Lung (tissue), 12 donors: Measurements from ENCODE around the gene MDFIC2. TPM values are rescaled to one million over a fixed set of nuclear protein-coding genes. Genes with fewer than 3 reads are reported as not detected.

Source experiments
- ATAC-seq: fragments of 200-7000 bp; cut with Tn5 transposase; one replicate; pipeline ENCODE4 v1.9.1; 2020; ENCODE audit warnings: moderate number of reproducible peaks; ENCODE audit not compliant: insufficient read depth, low FRiP score
- DNase-seq, 3 donors: peaks; one replicate each; pipeline ENCODE4 v3.0.0-alpha.2; 2013 to 2017
- H3K27ac ChIP-seq, 2 donors: one replicate each; pipeline ENCODE4 v1.5.1; 2013; ENCODE audit warnings: mild to moderate bottlenecking in 2 of 2, moderate library complexity in 2 of 2, control low read depth in 1 of 2, inconsistent platforms in 1 of 2, low read depth in 1 of 2, low read length in 1 of 2
- H3K27me3 ChIP-seq, 3 donors: one replicate each; pipeline ENCODE4 v1.5.1; 2013; ENCODE audit warnings: low read length in 2 of 3; ENCODE audit not compliant: control insufficient read depth in 3 of 3, insufficient read depth in 3 of 3
- H3K36me3 ChIP-seq, 4 donors: one replicate each; pipeline ENCODE4 v1.5.1; 2013; ENCODE audit warnings: low read length in 4 of 4, mild to moderate bottlenecking in 1 of 4, moderate library complexity in 1 of 4; ENCODE audit not compliant: control insufficient read depth in 4 of 4, insufficient read depth in 4 of 4
- H3K4me1 ChIP-seq, 5 donors: one replicate each; pipeline ENCODE4 v1.5.1; 2013; ENCODE audit warnings: low read length in 5 of 5, mild to moderate bottlenecking in 2 of 5, moderate library complexity in 1 of 5; ENCODE audit not compliant: control insufficient read depth in 5 of 5, insufficient read depth in 5 of 5
- H3K4me3 ChIP-seq: one replicate; pipeline ENCODE4 v1.5.1; 2013; ENCODE audit warnings: mild to moderate bottlenecking, control low read depth, moderate library complexity
- H3K9ac ChIP-seq, 2 donors: one replicate each; pipeline ENCODE4 v1.5.1; 2013; ENCODE audit warnings: low read length in 2 of 2, control low read depth in 1 of 2; ENCODE audit not compliant: insufficient read depth in 1 of 2
- H3K9me3 ChIP-seq, 4 donors: one replicate each; pipeline ENCODE4 v1.5.1; 2013; ENCODE audit warnings: low read length in 3 of 4, mild to moderate bottlenecking in 1 of 4, moderate library complexity in 1 of 4; ENCODE audit not compliant: control insufficient read depth in 4 of 4, insufficient read depth in 3 of 4
- WGBS, 2 donors: extraction: QIAGEN DNeasy Blood & Tissue Kit; methylation state at CpG; one replicate each; pipeline ENCODE4 v1.1.7; 2013; 5-methylcytosine and 5-hydroxymethylcytosine counted together
- polyA plus RNA-seq, 2 donors: library from polyadenylated mRNA; stranded (reverse); fragments of 200-250 nt; gene quantifications; one replicate each; pipeline ENCODE4 v1.2.1, GENCODE V29; 2013
- total RNA-seq, 2 donors: library from RNA; depleted of rRNA in 1 of 2; stranded (reverse); fragments of >200 nt in 1 of 2; gene quantifications; one replicate each; pipeline ENCODE4 v1.2.1, GENCODE V29; 2014 to 2021
- TF ChIP-seq, protein P1 (sequence below): IDR thresholded peaks from 2 replicates; pipeline ENCODE4 v1.5.1; 2012; ENCODE audit warnings: mild to moderate bottlenecking; ENCODE audit errors: control extremely low read depth, extremely low read depth
- donor health status: control.
- donor health status: control.
- donor health status: Bipolar disorder and iron deficiency.
- donor health status: healthy.
- donor health status: DM: yes; HTN: yes; CAD: no.

The MDFIC2 gene
- total and polyA plus RNA-seq, 4 donors = not detected

DNA sequence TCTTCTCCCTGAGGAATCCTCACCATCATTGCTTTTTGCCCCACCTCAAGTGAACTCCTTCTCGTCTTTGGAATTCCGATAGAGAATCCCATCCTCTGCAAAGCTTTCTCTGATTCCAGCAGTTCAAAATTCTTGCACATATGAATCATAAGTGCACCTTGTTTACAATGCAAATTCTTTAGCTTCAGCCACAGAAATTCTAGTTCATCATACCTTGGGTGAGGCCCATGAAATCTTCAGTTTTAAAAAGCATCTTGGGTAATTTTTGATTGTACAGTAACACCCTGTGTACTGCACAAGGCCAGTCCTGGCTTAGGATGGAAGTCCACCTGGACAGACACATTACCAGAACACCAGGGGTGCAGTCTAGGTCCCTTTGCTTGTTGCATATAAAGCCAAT is 30.8 kb downstream of the MDFIC2 start:
- Histone ChIP-seq H3K27ac (no peak overlapping the region), H3K9ac (no peak overlapping the region), H3K4me3 (no peak overlapping the region), H3K27me3 (peaks cover 0 to 53% (median 30%) of the 10 kb centered on the region in 3 donors), H3K9me3 (no peaks in the 10 kb centered on the region), H3K4me1 (peaks cover 0 to 10% (median 0%) of the 10 kb centered on the region in 5 donors), H3K36me3 (no peaks in the 10 kb centered on the region)
- ATAC-seq = no peak
- no peak for DNase-seq
- 71 to 84% methylated on average over 2 of the region's 2 CpGs for WGBS, 2 donors
- TF ChIP-seq, protein P1, sequence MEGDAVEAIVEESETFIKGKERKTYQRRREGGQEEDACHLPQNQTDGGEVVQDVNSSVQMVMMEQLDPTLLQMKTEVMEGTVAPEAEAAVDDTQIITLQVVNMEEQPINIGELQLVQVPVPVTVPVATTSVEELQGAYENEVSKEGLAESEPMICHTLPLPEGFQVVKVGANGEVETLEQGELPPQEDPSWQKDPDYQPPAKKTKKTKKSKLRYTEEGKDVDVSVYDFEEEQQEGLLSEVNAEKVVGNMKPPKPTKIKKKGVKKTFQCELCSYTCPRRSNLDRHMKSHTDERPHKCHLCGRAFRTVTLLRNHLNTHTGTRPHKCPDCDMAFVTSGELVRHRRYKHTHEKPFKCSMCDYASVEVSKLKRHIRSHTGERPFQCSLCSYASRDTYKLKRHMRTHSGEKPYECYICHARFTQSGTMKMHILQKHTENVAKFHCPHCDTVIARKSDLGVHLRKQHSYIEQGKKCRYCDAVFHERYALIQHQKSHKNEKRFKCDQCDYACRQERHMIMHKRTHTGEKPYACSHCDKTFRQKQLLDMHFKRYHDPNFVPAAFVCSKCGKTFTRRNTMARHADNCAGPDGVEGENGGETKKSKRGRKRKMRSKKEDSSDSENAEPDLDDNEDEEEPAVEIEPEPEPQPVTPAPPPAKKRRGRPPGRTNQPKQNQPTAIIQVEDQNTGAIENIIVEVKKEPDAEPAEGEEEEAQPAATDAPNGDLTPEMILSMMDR = no peak

DNA sequence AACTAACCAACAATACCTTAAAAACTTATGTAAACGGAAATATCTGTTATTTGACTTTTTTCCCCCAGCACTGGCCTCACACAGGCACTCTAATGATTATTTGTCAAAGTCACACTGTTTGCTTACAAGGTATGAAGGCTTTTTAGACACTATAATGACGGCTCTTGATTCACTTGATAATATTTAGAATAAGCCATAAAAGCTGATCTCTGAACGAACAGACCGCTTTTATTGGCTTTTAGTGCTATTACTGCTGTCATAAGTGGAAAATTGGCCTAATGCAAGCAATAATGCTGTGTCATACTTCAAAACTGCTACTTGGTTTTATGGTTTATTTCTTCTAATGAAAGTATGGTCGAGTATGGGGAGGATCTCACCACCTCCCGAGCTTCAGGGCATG is 35.1 kb downstream of the MDFIC2 start:
- WGBS, 2 donors = 57 to 71% methylated on average over 6 of the region's 6 CpGs
- Histone ChIP-seq H3K4me1 (peaks cover 0 to 11% (median 0%) of the 10 kb centered on the region in 5 donors), H3K9ac (no peak overlapping the region), H3K27ac (no peak overlapping the region), H3K9me3 (no peaks in the 10 kb centered on the region), H3K27me3 (peaks cover 0 to 61% (median 38%) of the 10 kb centered on the region in 3 donors), H3K4me3 (no peak overlapping the region), H3K36me3 (no peaks in the 10 kb centered on the region)
- no peak for ATAC-seq
- TF ChIP-seq, protein P1 = no peak
- DNase-seq = peak in 1 of 3 donors; percentile 50

DNA sequence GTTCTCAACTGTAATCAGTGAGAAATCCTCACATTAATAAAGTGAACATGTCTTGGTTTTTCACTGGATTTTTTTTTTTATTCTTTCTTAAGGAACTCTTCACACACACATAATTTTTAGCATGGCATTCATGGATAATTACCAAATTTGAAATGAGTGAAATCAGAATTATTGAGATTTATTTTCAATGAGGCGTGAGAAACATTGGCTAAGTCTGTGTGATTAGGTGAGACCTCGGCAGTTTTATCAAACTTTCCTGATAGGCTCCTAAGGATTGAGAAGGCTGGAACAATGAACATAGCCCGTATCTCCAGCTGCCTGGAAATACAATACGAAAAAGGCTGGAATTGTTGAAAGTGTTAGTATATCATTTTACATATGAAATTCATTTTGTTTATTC is 35.5 kb downstream of the MDFIC2 start:
- DNase-seq (peak in 2 of 3 donors; percentile 87 to 90), ATAC-seq (no peak)
- no peak overlapping the region for H3K4me3 ChIP-seq
- no peak overlapping the region for H3K27ac ChIP-seq
- TF ChIP-seq, protein P1 = no peak
- H3K9me3 ChIP-seq = no peaks in the 10 kb centered on the region
- H3K9ac ChIP-seq = no peak overlapping the region
- WGBS, 2 donors = 59 to 66% methylated on average over 4 of the region's 4 CpGs
- H3K4me1 ChIP-seq = peaks cover 0 to 11% (median 0%) of the 10 kb centered on the region in 5 donors
- peaks cover 0 to 58% (median 36%) of the 10 kb centered on the region in 3 donors for H3K27me3 ChIP-seq
- H3K36me3 ChIP-seq = no peaks in the 10 kb centered on the region

DNA sequence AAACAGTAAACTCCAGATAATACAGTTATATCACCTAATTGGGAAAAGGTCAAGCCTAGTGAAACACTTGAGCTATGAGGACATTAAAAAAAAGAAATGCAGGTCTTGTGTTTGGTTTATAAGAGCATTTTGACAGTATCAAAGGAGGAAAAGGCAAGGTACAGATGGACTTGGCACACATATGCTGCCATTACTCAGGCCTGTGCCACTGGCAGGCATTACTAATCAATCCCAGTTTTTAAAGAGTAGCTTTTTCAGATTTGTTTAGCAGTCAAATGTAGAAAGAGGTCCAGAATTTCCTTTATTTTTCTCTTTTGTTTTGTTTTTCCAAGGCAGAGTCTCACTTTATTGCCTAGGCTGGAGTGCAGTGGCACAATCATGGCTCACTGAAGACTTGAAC is 38.9 kb downstream of the MDFIC2 start:
- Histone ChIP-seq H3K4me3 (no peak overlapping the region), H3K9me3 (no peaks in the 10 kb centered on the region), H3K27ac (no peak overlapping the region), H3K4me1 (peaks cover 0 to 11% (median 0%) of the 10 kb centered on the region in 5 donors), H3K27me3 (peaks cover 0 to 28% (median 17%) of the 10 kb centered on the region in 3 donors), H3K9ac (no peak overlapping the region), H3K36me3 (no peaks in the 10 kb centered on the region)
- ATAC-seq = no peak
- TF ChIP-seq, protein P1 = no peak
- DNase-seq = peak in 1 of 3 donors; percentile 6
